ENCODE measurements around the gene NPDC1.
"Not testable (repeated sequence)": the region's sequence is repeated elsewhere in the genome, so short reads cannot be mapped to it uniquely, and the experiment has no call there.

NPDC1 gene

DNA sequence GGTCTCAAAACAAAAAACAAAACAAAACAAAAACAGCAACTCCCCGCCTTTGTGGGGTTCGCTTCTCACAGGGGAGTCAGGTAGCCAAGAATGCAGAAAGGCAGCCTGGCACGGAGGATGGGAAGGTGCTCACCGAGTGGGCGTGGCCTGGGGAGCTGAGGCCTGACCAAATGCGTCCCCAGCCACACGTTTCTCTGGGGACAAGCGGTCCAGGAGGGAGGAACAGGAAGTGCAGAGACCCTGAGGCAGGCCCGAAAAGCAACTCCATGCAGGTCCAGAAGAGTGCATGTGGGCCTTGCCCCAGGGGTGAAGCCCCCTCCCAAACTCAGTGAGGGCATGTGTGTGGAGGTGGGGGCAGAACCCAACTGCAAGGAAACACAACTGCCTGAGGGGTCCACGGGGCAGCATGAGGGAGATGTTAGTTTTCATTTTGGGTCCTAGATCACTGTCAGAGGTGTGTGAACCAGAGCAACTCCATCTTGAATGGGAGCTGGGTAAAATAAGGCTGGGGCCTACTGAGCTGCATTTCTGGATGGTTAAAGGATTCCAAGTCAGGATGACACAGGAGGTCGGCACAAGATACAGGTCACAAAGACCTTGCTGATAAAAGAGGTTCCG is 28.8 kb upstream of the NPDC1 start:
- no peak for DNase-seq

GRCh38 chr9:137073992-137074399 is 28.0 kb upstream of the NPDC1 start:
- DNase-seq, result no peak

- no peak for DNase-seq
Measured at GRCh38 chr9:137071282-137071681, 25.3 kb upstream of the NPDC1 start.

- peak; percentile 79 for DNase-seq
Measured at GRCh38 chr9:137070906-137071275, 24.9 kb upstream of the NPDC1 start.

DNA sequence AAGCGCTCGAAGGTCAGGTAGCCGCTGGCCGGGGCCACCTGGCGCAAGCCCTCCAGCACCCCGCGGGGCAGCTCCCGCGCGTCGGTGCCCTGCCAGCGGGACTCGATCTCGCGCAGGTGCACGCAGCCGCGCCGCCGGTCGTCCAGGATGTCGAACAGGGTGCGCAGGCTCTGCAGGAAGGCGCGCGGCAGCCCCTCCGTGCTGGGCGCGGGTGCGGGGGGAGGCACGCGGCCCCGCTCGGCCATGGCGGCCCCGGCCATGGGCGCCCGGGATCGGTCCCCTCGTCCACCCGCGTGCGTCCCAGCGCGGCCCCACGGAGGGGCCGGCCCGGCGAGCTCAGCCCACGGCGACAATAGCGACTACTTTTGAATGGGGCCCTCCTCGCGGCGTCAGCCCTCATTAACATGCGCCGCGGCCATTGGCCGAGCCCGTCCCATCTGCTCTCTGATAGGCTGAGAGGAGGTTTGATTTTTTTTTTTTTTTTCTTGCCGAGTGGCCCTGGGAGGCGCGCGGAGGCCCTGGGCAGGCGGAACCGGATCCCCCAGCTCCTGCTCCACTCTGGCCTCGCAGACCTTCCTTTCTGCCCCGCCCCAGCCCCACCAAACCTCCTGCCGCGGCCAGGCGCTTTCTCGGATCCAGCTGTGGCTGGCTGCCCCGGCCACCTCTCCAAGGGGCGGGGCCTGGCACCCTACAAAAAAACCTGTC is 24.4 kb upstream of the NPDC1 start, which contains the start of gene SAPCD2:
TSS of gene SAPCD2 (minus strand) at position 357 of the 705 bp plus-strand sequence. CDS start at position 260, 97 bp downstream.
- DNase-seq, result peak; percentile 93

GRCh38 chr9:137069508-137070091 is 23.6 kb upstream of the NPDC1 start:
- DNase-seq, result peak; percentile 41

DNA sequence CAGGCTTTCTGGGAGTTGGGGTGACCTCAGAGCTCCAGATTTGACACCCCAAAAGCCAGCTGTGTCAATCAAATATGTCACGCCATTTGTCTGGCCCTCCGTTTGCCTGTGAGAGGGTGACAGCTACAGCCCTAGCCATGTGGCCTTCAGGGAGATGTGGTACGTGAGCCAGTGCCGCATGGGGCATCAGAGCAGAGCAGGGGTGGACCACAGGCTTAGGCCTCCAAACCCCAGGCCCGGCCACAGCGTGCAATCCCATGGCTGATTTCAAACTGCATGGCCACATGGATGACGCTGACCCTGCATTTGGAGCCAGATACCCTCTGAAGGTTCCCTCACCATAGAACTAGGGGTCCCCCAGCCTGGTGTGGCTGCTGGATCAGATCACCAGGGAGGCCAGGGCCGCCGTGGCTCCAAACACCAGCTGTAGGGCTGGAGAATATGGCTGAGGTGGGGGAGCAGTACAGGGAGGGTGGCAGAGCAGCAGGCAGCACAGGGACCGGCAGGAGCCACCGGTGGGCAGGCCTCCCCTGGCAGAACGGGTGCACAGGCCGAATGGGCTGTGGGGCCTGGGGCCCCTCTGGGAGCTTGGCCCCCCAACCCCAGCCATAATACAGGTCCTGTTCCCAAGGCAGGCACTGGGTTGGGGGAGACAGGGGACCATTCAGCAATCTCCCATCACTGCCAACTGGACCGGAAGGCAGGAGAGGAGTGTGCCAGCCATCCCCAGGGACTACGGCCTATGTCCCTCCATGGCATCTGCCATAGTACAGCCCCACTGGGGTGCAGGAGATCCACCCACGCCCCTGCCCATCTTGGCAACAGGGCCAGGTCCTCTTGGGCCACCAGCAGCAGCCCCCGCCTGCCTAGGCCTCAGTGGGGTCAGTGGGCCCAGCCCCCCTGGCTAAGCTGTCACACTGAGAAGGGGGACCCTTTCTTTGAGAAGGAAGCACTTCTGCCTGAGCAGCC is 22.8 kb upstream of the NPDC1 start:
- no peak for DNase-seq

- peak; percentile 89 for DNase-seq
Measured at GRCh38 chr9:137067860-137068538, 22.0 kb upstream of the NPDC1 start.

DNA sequence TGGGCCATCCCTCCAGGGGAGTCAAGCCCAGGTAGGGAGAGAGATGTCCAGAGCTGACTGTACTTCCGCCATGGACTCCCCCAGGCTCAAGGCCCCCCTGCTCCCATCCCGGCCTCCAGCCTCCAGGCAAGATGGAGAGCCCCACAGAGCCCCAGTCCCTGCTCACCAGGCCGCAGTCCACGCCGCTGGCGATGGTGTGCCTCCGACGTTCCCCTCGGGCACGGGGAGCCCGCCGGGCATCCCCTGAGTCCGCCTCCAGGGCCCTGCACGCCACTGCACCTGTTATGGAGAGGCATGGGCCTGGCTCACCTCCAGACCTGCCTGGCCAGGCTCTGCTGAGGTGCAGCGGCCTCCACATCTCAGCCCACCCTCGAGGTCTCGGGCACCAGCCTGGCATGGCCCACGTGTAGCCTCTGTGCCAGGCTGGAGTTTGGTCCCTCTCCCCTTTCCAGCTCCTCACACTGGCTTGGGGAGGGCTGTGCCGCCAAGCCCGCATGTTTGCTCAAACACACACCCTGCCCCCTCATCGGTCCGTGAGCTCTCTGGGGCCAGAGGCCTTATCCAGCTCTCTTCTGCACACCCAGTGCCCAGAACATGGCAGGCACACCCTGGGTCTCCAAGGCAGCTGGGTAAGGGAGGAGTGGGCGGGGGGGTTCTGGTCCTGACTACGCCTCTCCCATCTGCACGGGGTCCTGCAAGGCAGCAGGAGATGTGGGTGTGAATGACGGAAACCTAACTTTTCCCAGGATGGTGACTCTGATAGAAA is 20.3 kb upstream of the NPDC1 start:
- no peak for DNase-seq

GRCh38 chr9:137065336-137065967 is 19.5 kb upstream of the NPDC1 start:
- DNase-seq, result no peak

DNA sequence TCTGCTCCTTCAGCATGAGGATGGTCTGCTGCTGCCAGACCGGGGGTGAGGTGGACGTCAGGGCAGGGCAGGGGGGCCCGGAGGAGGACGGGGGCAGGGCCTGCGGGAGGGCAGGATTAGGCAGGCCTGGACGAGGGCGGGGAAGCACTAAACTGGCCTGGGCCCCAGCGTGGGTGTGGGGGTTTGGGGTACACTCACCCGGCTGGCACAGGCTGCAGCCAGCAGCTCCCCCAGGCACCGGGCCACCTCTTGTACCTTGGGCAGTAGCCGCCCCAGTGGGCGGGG is 18.8 kb upstream of the NPDC1 start:
- DNase-seq, result no peak

- peak; percentile 82 for DNase-seq
Measured at GRCh38 chr9:137064027-137064879, 18.3 kb upstream of the NPDC1 start.

- no peak for DNase-seq
Measured at GRCh38 chr9:137063311-137064026, 17.5 kb upstream of the NPDC1 start.

DNA sequence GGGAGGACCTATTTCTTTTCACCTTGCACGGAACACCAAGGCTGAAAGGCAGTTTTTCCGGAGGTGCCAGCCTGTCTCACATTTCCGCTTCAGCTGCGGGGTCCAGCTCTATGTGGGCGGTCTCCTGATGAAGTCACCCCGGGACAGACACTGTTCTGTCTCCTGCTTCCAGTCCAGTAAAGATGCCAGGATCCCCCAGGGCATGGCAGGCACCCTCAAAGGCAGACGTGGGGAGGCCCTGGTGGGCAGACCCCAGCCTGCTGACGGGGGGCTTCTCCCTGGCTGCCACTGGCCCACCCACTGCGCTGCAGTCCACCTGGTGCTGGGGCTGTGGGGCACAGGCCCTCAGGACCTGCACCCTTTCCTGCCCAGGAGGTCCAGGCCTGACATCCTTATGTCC is 16.8 kb upstream of the NPDC1 start:
- DNase-seq, result not testable (repeated sequence)

DNA sequence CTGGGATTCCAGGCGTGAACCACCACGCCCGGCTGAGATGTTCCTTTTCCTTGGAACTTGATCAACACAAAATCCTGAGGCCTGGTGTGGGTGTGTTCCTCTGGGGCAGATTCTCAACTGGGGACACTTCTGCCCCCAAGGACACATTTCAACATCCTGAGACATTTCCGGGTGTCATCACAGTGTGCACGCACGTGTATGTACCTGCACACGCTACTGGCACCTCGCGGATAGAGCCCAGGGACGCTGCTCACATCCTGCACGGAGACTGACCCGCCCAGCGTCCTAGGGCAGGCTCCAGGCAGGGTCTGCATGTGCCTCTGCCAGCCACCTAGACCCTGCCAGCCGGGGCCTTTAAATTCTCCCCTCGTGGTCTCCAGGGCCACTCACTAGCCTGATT is 16.4 kb upstream of the NPDC1 start:
- no peak for DNase-seq

DNA sequence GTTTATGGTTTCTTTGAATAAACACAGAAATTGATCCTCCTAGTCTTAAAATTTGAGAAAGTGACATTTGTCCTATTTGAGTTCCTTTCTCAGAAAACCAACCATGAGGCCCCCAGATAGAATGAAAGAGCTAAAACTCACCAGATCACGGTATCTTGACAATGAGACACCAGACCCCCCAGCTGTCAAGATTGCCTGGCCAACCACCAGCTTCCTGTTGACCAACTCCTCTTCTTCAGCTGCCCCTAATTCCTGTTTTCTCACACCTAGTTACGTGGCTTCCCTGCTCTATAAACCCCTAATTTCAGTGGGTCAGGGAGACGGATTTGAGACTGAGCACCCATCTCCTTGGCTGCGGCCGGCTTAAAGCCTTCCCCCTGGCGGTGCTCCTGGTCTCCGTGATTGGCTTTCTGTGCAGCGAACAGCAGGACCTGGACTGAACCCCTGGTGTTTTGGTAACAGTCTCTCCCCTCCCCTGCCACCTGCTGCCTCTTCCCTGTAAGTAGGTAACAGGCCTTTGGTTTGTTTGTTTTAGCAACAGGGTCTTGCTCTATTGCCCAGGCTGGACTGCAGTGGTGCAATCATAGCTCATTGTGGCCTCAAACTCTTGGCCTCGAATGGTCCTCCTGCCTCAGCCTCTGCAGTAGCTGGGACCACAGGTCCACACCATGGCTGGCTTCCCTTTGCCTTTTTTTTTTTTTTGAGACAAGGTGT is 12.7 kb upstream of the NPDC1 start:
- DNase-seq, result no peak

- no peak for DNase-seq
Measured at GRCh38 chr9:137057545-137057944, 11.6 kb upstream of the NPDC1 start.

GRCh38 chr9:137056739-137057415 is 10.9 kb upstream of the NPDC1 start:
- no peak for DNase-seq

Data from eye (tissue), 1 donor.